ENCODE results near the gene MTM1.

Gene MTM1

GRCh38 chrX:150602743-150603142 lies 34.3 kb downstream of the MTM1 start:
- H3K36me3 ChIP-seq (ENCODE audit: control insufficient read depth in 2 of 2, insufficient read depth in 1 of 2, low read length in 2 of 2) = peaks cover 0 to 6% of the 10 kb centered on the region in 2 experiments; a peak in 1 of 3 replicates
- CTCF ChIA-PET = no interaction called here
- no peaks in the 10 kb centered on the region for H3K9me3 ChIP-seq (ENCODE audit: control insufficient read depth, insufficient read depth, low read depth, low read length)
- H3K27ac ChIP-seq (ENCODE audit: extremely low read depth, low read depth, low read length) = no peak overlapping the region
- TF ChIP-seq ZNF555 (tag by site-specific recombination; conservative IDR thresholded peaks at IDR 0.05) = no peak
- no peak for TF ChIP-seq ZSCAN30 (tag by site-specific recombination; IDR thresholded peaks at IDR 0.05)
- no peak for TF ChIP-seq ZBTB7A (tag by site-specific recombination; IDR thresholded peaks at IDR 0.05; ENCODE audit: low read depth)
- TF ChIP-seq ZNF169 (tag by site-specific recombination; IDR thresholded peaks at IDR 0.05) = no peak
- TF ChIP-seq ZNF398 (tag by site-specific recombination; IDR thresholded peaks at IDR 0.05) = no peak
- no peak for TF ChIP-seq ZBTB10 (tag by site-specific recombination; IDR thresholded peaks at IDR 0.05)
- TF ChIP-seq ZNF707 (tag by site-specific recombination; IDR thresholded peaks at IDR 0.05) = no peak
- no peak for TF ChIP-seq ZBTB17 (tag by site-specific recombination; IDR thresholded peaks at IDR 0.05)
- TF ChIP-seq ZNF654 (tag by site-specific recombination; IDR thresholded peaks at IDR 0.05; ENCODE audit: low read depth) = no peak
- no peak for TF ChIP-seq SCRT2 (tag by site-specific recombination; IDR thresholded peaks at IDR 0.05)
- TF ChIP-seq REPIN1 (tag by site-specific recombination; IDR thresholded peaks at IDR 0.05; ENCODE audit: low read depth) = no peak
- no peak for TF ChIP-seq ZNF138 (tag by site-specific recombination; IDR thresholded peaks at IDR 0.05; ENCODE audit: borderline replicate concordance)
- TF ChIP-seq IKZF3 (tag by site-specific recombination; IDR thresholded peaks at IDR 0.05) = no peak
- TF ChIP-seq CTCF (tag by site-specific recombination; IDR thresholded peaks at IDR 0.05) = no peak
- TF ChIP-seq ZNF26 (tag by site-specific recombination; IDR thresholded peaks at IDR 0.05) = no peak
- no peak for TF ChIP-seq HOXD13 (CRISPR knock-in tag; IDR thresholded peaks at IDR 0.05; ENCODE audit: borderline replicate concordance)
- no peak for TF ChIP-seq ZBTB20 (tag by site-specific recombination; IDR thresholded peaks at IDR 0.05)
- no peak for TF ChIP-seq KLF7 (tag by site-specific recombination; IDR thresholded peaks at IDR 0.05; ENCODE audit: borderline replicate concordance)
- no peaks in the 10 kb centered on the region for H3K4me1 ChIP-seq (ENCODE audit: control insufficient read depth, insufficient read depth, low read length)
- no peak overlapping the region for H3K4me3 ChIP-seq (ENCODE audit: low read depth, low read length)
- POLR2A ChIA-PET = no interaction called here

- CTCF ChIA-PET = no interaction called here
These were observed 37.2 kb downstream of the MTM1 start for GRCh38 chrX:150605603-150606002.

More at GRCh38 chrX:150605603-150606002, 37.2 kb downstream of the MTM1 start:
- Histone ChIP-seq H3K4me3 (ENCODE audit: low read depth, low read length) (no peak overlapping the region), H3K27ac (ENCODE audit: extremely low read depth, low read depth, low read length) (no peak overlapping the region), H3K4me1 (ENCODE audit: control insufficient read depth, insufficient read depth, low read length) (no peaks in the 10 kb centered on the region), H3K9me3 (ENCODE audit: control insufficient read depth, insufficient read depth, low read depth, low read length) (no peaks in the 10 kb centered on the region), H3K36me3 (ENCODE audit: control insufficient read depth in 2 of 2, insufficient read depth in 1 of 2, low read length in 2 of 2) (peaks cover 0 to 6% of the 10 kb centered on the region in 2 experiments; a peak in 1 of 3 replicates)
- no peak for TF ChIP-seq ZNF335 (tag by site-specific recombination; conservative IDR thresholded peaks at IDR 0.05)
- POLR2A ChIA-PET = no interaction called here
